CD4-positive, CD25-positive, alpha-beta regulatory T cell (primary cell): ENCODE data around the gene CEP250. TPM values are rescaled to one million over a fixed set of nuclear protein-coding genes. Genes with fewer than 3 reads are reported as not detected.
A peak's percentile ranks its signal among the peaks of the same experiment; 100 is the strongest.

Experiments
- ATAC-seq, 2 donors: fragments of 150-1000 bp; cut with Tn5 transposase; one replicate each; pipeline ENCODE4 v1.10.0; 2021; ENCODE audit warnings: low read depth in 2 of 2, moderate number of reproducible peaks in 2 of 2, moderate library complexity in 1 of 2
- DNase-seq, 3 donors: peaks; one replicate each; pipeline versions ENCODE4 v3.0.0 to v3.0.0-alpha.2; 2012 to 2022; ENCODE audit warnings: mixed read lengths in 1 of 3
- H3K27ac ChIP-seq: one replicate; pipeline ENCODE4 v1.7.0; 2013; ENCODE audit warnings: mild to moderate bottlenecking, low read length; ENCODE audit not compliant: insufficient read depth, poor library complexity, severe bottlenecking
- H3K27me3 ChIP-seq: one replicate; pipeline ENCODE4 v1.7.0; 2013; ENCODE audit warnings: low read length; ENCODE audit not compliant: control insufficient read depth, insufficient read depth
- H3K36me3 ChIP-seq: one replicate; pipeline ENCODE4 v1.7.0; 2013; ENCODE audit warnings: mild to moderate bottlenecking, low read length, moderate library complexity; ENCODE audit not compliant: control insufficient read depth, insufficient read depth
- H3K4me1 ChIP-seq: 2 replicates; pipeline ENCODE4 v1.7.0; 2013; ENCODE audit warnings: mild to moderate bottlenecking, low read length; ENCODE audit not compliant: insufficient read depth, control insufficient read depth, poor library complexity, severe bottlenecking
- H3K4me3 ChIP-seq: one replicate; pipeline ENCODE4 v1.7.0; 2013; ENCODE audit warnings: low read depth, mild to moderate bottlenecking, low read length, moderate library complexity
- H3K9me3 ChIP-seq, 2 experiments: 1 replicate in 1 of 2; 2 replicates in 1 of 2; pipeline ENCODE4 v1.7.0; 2013; ENCODE audit warnings: low read length in 2 of 2, mild to moderate bottlenecking in 1 of 2, moderate library complexity in 1 of 2; ENCODE audit not compliant: control insufficient read depth in 2 of 2
- H3K27ac Mint-ChIP-seq, 3 donors: one replicate each; pipeline ENCODE4 v1.8.0; 2020 to 2022; ENCODE audit warnings: mild to moderate bottlenecking in 3 of 3, mixed read lengths in 3 of 3, moderate library complexity in 2 of 3
- H3K27me3 Mint-ChIP-seq: one replicate; pipeline ENCODE4 v1.8.0; 2022; ENCODE audit warnings: mild to moderate bottlenecking, mixed read lengths
- H3K36me3 Mint-ChIP-seq: one replicate; pipeline ENCODE4 v1.8.0; 2020; ENCODE audit warnings: mixed read lengths
- H3K4me1 Mint-ChIP-seq, 4 donors: one replicate each; pipeline ENCODE4 v1.8.0; 2020 to 2022; ENCODE audit warnings: mixed read lengths in 4 of 4, mild to moderate bottlenecking in 1 of 4
- H3K4me3 Mint-ChIP-seq, 4 donors: one replicate each; pipeline ENCODE4 v1.8.0; 2020 to 2022; ENCODE audit warnings: mild to moderate bottlenecking in 4 of 4, mixed read lengths in 4 of 4, moderate library complexity in 3 of 4
- H3K9me3 Mint-ChIP-seq, 7 donors: one replicate each; pipeline ENCODE4 v1.8.0; 2020 to 2022; ENCODE audit warnings: mixed read lengths in 7 of 7, mild to moderate bottlenecking in 3 of 7, moderate library complexity in 2 of 7
- polyA plus RNA-seq, 4 donors: library from polyadenylated mRNA; unstranded; fragments of 300-500 nt; fragmentation: Illumina TruSeq; gene quantifications; one replicate each; pipeline ENCODE4 v1.2.3, GENCODE V29; 2021
- total RNA-seq: library from RNA; stranded (reverse); gene quantifications from one replicate; pipeline ENCODE4 v1.2.3, GENCODE V29; 2022

CEP250 gene
- total and polyA plus RNA-seq, 5 donors from 2014 or later = 4.7 to 64.1 (median 4.9) TPM

- H3K4me1 Mint-ChIP-seq = peaks cover 0 to 33% (median 27%) of the 10 kb centered on the region in 4 donors
- no peaks in the 10 kb centered on the region for H3K9me3 Mint-ChIP-seq
- no peaks in the 10 kb centered on the region for H3K9me3 ChIP-seq
- peaks cover 68% of the 10 kb centered on the region for H3K36me3 Mint-ChIP-seq
- peak overlapping the region in 1 of 4 donors; percentile 25 for H3K4me3 Mint-ChIP-seq
- peaks cover 95% of the 10 kb centered on the region for H3K36me3 ChIP-seq
- H3K27me3 ChIP-seq = no peaks in the 10 kb centered on the region
- ATAC-seq = peak; percentile 76 to 80
- peak overlapping the region; percentile 79 to 93 (median 86) for H3K27ac Mint-ChIP-seq
- peaks cover 8% of the 10 kb centered on the region for H3K4me1 ChIP-seq
- H3K27ac ChIP-seq = peak overlapping the region; percentile 7
- peak in 1 of 3 donors; percentile 58 for DNase-seq
- H3K27me3 Mint-ChIP-seq = no peaks in the 10 kb centered on the region
- no peak overlapping the region for H3K4me3 ChIP-seq
These were observed 51.7 kb downstream of the CEP250 start for GRCh38 chr20:35506872-35507638.

- Mint-ChIP-seq H3K4me3 (no peak overlapping the region), H3K36me3 (peaks cover 57% of the 10 kb centered on the region), H3K4me1 (peaks cover 0 to 31% (median 22%) of the 10 kb centered on the region in 4 donors), H3K9me3 (no peaks in the 10 kb centered on the region), H3K27ac (peak overlapping the region in 1 of 3 donors; percentile 67), H3K27me3 (no peaks in the 10 kb centered on the region)
- Histone ChIP-seq H3K27ac (no peak overlapping the region), H3K9me3 (no peaks in the 10 kb centered on the region), H3K4me1 (peaks cover 8% of the 10 kb centered on the region), H3K27me3 (no peaks in the 10 kb centered on the region), H3K4me3 (no peak overlapping the region), H3K36me3 (peaks cover 93% of the 10 kb centered on the region)
- ATAC-seq = no peak
- no peak for DNase-seq
These were observed 53.3 kb downstream of the CEP250 start for GRCh38 chr20:35508493-35509218.

GRCh38 chr20:35510951-35511735 lies 55.7 kb downstream of the CEP250 start:
- DNase-seq (no peak), ATAC-seq (no peak)
- H3K36me3 ChIP-seq = peaks cover 87% of the 10 kb centered on the region
- no peaks in the 10 kb centered on the region for H3K27me3 Mint-ChIP-seq
- H3K4me3 Mint-ChIP-seq = peak overlapping the region in 1 of 4 donors; percentile 15
- peaks cover 0 to 10% (median 9%) of the 10 kb centered on the region in 4 donors for H3K4me1 Mint-ChIP-seq
- no peaks in the 10 kb centered on the region for H3K9me3 ChIP-seq
- peaks cover 52% of the 10 kb centered on the region for H3K36me3 Mint-ChIP-seq
- H3K27ac ChIP-seq = no peak overlapping the region
- no peaks in the 10 kb centered on the region for H3K9me3 Mint-ChIP-seq
- peaks cover 2% of the 10 kb centered on the region for H3K4me1 ChIP-seq
- peak overlapping the region in 1 of 3 donors; percentile 63 for H3K27ac Mint-ChIP-seq
- H3K4me3 ChIP-seq = no peak overlapping the region
- no peaks in the 10 kb centered on the region for H3K27me3 ChIP-seq

- H3K27ac ChIP-seq = no peak overlapping the region
- no peaks in the 10 kb centered on the region for H3K27me3 ChIP-seq
- peaks cover 0 to 4% (median 3%) of the 10 kb centered on the region in 4 donors for H3K4me1 Mint-ChIP-seq
- peaks cover 46% of the 10 kb centered on the region for H3K36me3 Mint-ChIP-seq
- no peaks in the 10 kb centered on the region for H3K27me3 Mint-ChIP-seq
- peaks cover 0 to 2% (median 0%) of the 10 kb centered on the region in 7 donors for H3K9me3 Mint-ChIP-seq
- H3K4me3 ChIP-seq = no peak overlapping the region
- H3K27ac Mint-ChIP-seq = peak overlapping the region in 2 of 3 donors; percentile 20 to 44
- no peaks in the 10 kb centered on the region for H3K9me3 ChIP-seq
- DNase-seq (no peak), ATAC-seq (no peak)
- H3K36me3 ChIP-seq = peaks cover 80% of the 10 kb centered on the region
- no peak overlapping the region for H3K4me3 Mint-ChIP-seq
- H3K4me1 ChIP-seq = no peaks in the 10 kb centered on the region
These were observed 56.5 kb downstream of the CEP250 start for GRCh38 chr20:35511814-35512420.

GRCh38 chr20:35514371-35514932 lies 59.1 kb downstream of the CEP250 start:
- no peak for ATAC-seq
- no peaks in the 10 kb centered on the region for H3K4me1 ChIP-seq
- peaks cover 0 to 2% (median 0%) of the 10 kb centered on the region in 7 donors for H3K9me3 Mint-ChIP-seq
- H3K36me3 ChIP-seq = peaks cover 54% of the 10 kb centered on the region
- no peaks in the 10 kb centered on the region for H3K27me3 ChIP-seq
- no peak for DNase-seq
- H3K27ac Mint-ChIP-seq = peak overlapping the region in 1 of 3 donors; percentile 9
- H3K36me3 Mint-ChIP-seq = peaks cover 27% of the 10 kb centered on the region
- no peaks in the 10 kb centered on the region for H3K4me1 Mint-ChIP-seq
- no peak overlapping the region for H3K4me3 ChIP-seq
- H3K4me3 Mint-ChIP-seq = no peak overlapping the region
- H3K9me3 ChIP-seq = no peaks in the 10 kb centered on the region
- no peaks in the 10 kb centered on the region for H3K27me3 Mint-ChIP-seq
- H3K27ac ChIP-seq = no peak overlapping the region

GRCh38 chr20:35515341-35515740 lies 59.9 kb downstream of the CEP250 start:
- Mint-ChIP-seq H3K36me3 (peaks cover 21% of the 10 kb centered on the region), H3K4me1 (no peaks in the 10 kb centered on the region), H3K9me3 (peaks cover 0 to 2% (median 0%) of the 10 kb centered on the region in 7 donors), H3K27ac (no peak overlapping the region), H3K27me3 (no peaks in the 10 kb centered on the region), H3K4me3 (no peak overlapping the region)
- no peaks in the 10 kb centered on the region for H3K27me3 ChIP-seq
- no peaks in the 10 kb centered on the region for H3K9me3 ChIP-seq
- DNase-seq (no peak), ATAC-seq (no peak)
- H3K36me3 ChIP-seq = peaks cover 45% of the 10 kb centered on the region
- H3K27ac ChIP-seq = no peak overlapping the region
- no peak overlapping the region for H3K4me3 ChIP-seq
- no peaks in the 10 kb centered on the region for H3K4me1 ChIP-seq
